Vagina (tissue), 2 donors: Measurements from ENCODE around the gene PAXX.

ENCODE experiments used
- POLR2AphosphoS5 ChIP-seq, 2 donors: sonication (generic); formaldehyde crosslinking; IDR thresholded peaks; one replicate each; pipeline ENCODE4 v1.9.0; 2017; ENCODE audit warnings: antibody characterized with exemption in 2 of 2, mild to moderate bottlenecking in 2 of 2, low read depth in 1 of 2; ENCODE audit not compliant: insufficient read depth in 1 of 2
- TF ChIP-seq, protein P1 (sequence below), 3 experiments: fragments of 450-650 bp in 2 of 3; fragments of 200-600 bp in 1 of 3; sonication (generic) in 1 of 3; IDR thresholded peaks; one replicate each; pipeline ENCODE4 v1.5.1; 2017 to 2019; ENCODE audit warnings: antibody characterized with exemption in 3 of 3, mild to moderate bottlenecking in 2 of 3, moderate library complexity in 2 of 3

GRCh38 chr9:136969774-136970173, 22.4 kb upstream of the PAXX start:
- TF ChIP-seq, protein P1, sequence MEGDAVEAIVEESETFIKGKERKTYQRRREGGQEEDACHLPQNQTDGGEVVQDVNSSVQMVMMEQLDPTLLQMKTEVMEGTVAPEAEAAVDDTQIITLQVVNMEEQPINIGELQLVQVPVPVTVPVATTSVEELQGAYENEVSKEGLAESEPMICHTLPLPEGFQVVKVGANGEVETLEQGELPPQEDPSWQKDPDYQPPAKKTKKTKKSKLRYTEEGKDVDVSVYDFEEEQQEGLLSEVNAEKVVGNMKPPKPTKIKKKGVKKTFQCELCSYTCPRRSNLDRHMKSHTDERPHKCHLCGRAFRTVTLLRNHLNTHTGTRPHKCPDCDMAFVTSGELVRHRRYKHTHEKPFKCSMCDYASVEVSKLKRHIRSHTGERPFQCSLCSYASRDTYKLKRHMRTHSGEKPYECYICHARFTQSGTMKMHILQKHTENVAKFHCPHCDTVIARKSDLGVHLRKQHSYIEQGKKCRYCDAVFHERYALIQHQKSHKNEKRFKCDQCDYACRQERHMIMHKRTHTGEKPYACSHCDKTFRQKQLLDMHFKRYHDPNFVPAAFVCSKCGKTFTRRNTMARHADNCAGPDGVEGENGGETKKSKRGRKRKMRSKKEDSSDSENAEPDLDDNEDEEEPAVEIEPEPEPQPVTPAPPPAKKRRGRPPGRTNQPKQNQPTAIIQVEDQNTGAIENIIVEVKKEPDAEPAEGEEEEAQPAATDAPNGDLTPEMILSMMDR (IDR thresholded peaks at IDR 0.05): no peak
- TF ChIP-seq POLR2AphosphoS5 (IDR thresholded peaks at IDR 0.05; ENCODE audit: insufficient read depth in 1 of 2, low read depth in 1 of 2): no peak
